ENCODE results near the gene MIPOL1. TPM values are rescaled to one million over a fixed set of nuclear protein-coding genes. Genes with fewer than 3 reads are reported as not detected.
"Not testable (repeated sequence)": the region's sequence is repeated elsewhere in the genome, so short reads cannot be mapped to it uniquely, and the experiment has no call there.

MIPOL1 gene
- total RNA-seq, 2 experiments from 2014 or later = 0.15 TPM; not detected in 1

GRCh38 chr14:37172024-37172869, 25.5 kb upstream of the MIPOL1 start, which contains the start of gene SLC25A21:
TSS of gene SLC25A21 (minus strand) at chr14:37172606.
- peak; percentile 6 for DNase-seq
- H3K36me3 Mint-ChIP-seq (ENCODE audit: low read depth) = no peaks in the 10 kb centered on the region
- H3K27me3 Mint-ChIP-seq (ENCODE audit: low read depth) = peaks cover 23% of the 10 kb centered on the region
- CTCF ChIA-PET = no interaction called here
- peak within 1 kb of the TSS; percentile 54 for H3K4me3 Mint-ChIP-seq
- intact Hi-C loops (cut with micrococcal nuclease) = no loop called here
- H3K9me3 Mint-ChIP-seq = no peaks in the 10 kb centered on the region
- H3K27ac Mint-ChIP-seq = no peak within 1 kb of the TSS
- H3K4me1 Mint-ChIP-seq (ENCODE audit: low read depth) = no peaks in the 10 kb centered on the region

GRCh38 chr14:37172936-37173614, 24.7 kb upstream of the MIPOL1 start:
- intact Hi-C loops (cut with micrococcal nuclease) = no loop called here
- H3K27me3 Mint-ChIP-seq (ENCODE audit: low read depth) = peaks cover 23% of the 10 kb centered on the region
- no peaks in the 10 kb centered on the region for H3K36me3 Mint-ChIP-seq (ENCODE audit: low read depth)
- no peak overlapping the region for H3K4me3 Mint-ChIP-seq
- no peaks in the 10 kb centered on the region for H3K4me1 Mint-ChIP-seq (ENCODE audit: low read depth)
- CTCF ChIA-PET = no interaction called here
- H3K9me3 Mint-ChIP-seq = no peaks in the 10 kb centered on the region
- no peak for DNase-seq
- no peak overlapping the region for H3K27ac Mint-ChIP-seq

DNA sequence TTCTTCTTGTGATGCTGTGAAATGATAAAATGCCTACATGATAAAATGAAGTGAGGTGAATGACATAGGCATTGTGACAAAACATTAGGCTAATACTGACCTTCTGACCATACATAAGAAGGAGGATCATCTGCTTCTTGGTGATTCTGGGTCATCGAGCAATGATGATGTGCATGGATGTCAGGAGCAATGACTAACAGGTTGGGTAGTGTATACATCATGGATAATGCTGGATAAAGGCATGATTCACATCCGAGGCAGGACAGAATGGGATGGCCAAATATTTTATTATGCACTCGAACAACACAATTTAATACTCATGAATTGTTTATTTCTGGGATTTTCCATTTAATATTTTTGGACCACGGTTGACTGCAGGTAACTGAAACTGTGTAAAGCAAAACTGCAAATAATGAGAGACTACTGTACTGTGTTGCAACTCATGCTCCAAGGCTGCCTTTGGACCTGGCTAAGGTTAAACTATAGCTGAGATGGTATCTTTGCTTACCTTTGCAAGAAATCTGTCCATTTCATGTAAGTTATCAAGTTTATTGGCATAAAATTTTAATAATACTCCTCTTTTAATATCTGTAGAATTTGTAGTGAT, 17.7 kb upstream of the MIPOL1 start:
- intact Hi-C loops (cut with micrococcal nuclease) = no loop called here
- H3K36me3 Mint-ChIP-seq (ENCODE audit: low read depth) = no peaks in the 10 kb centered on the region
- H3K27ac Mint-ChIP-seq = no peak overlapping the region
- no peaks in the 10 kb centered on the region for H3K27me3 Mint-ChIP-seq (ENCODE audit: low read depth)
- CTCF ChIA-PET = no interaction called here
- no peak for DNase-seq
- no peak overlapping the region for H3K4me3 Mint-ChIP-seq
- H3K4me1 Mint-ChIP-seq (ENCODE audit: low read depth) = no peaks in the 10 kb centered on the region
- H3K9me3 Mint-ChIP-seq = no peaks in the 10 kb centered on the region

GRCh38 chr14:37180886-37181285, 16.9 kb upstream of the MIPOL1 start:
- H3K27ac Mint-ChIP-seq; H3K27me3 Mint-ChIP-seq (ENCODE audit: low read depth); H3K4me1 Mint-ChIP-seq (ENCODE audit: low read depth); intact Hi-C loops (cut with micrococcal nuclease); H3K9me3 Mint-ChIP-seq; H3K4me3 Mint-ChIP-seq; H3K36me3 Mint-ChIP-seq (ENCODE audit: low read depth); DNase-seq; CTCF ChIA-PET: not testable (repeated sequence)

DNA sequence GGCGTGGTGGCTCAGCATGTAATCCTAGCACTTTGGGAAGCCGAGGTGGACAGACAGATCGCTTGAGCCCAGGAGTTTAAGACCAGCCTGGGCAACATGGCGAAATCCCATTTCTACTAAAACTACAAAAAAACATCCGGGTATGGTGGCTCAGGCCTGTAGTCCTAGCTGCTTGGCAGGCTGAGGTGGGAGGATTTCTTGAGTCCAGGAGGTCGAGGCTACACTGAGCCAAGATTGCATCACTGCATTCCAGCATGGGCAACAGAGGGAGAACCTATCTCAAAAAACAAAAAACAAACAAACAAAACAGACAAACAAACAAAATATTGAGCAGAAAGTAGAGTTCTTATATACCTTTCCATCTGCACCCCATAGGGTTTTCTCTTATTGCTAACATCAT, 16.3 kb upstream of the MIPOL1 start:
- DNase-seq = no peak
- CTCF ChIA-PET = no interaction called here
- intact Hi-C loops (cut with micrococcal nuclease) = no loop called here
- Mint-ChIP-seq H3K27me3 (ENCODE audit: low read depth) (no peaks in the 10 kb centered on the region), H3K9me3 (no peaks in the 10 kb centered on the region), H3K27ac (no peak overlapping the region), H3K36me3 (ENCODE audit: low read depth) (no peaks in the 10 kb centered on the region), H3K4me1 (ENCODE audit: low read depth) (no peaks in the 10 kb centered on the region), H3K4me3 (no peak overlapping the region)

GRCh38 chr14:37184520-37184919, 13.2 kb upstream of the MIPOL1 start:
- H3K4me1 Mint-ChIP-seq (ENCODE audit: low read depth); H3K27me3 Mint-ChIP-seq (ENCODE audit: low read depth); intact Hi-C loops (cut with micrococcal nuclease); H3K9me3 Mint-ChIP-seq; H3K27ac Mint-ChIP-seq; DNase-seq; H3K36me3 Mint-ChIP-seq (ENCODE audit: low read depth); H3K4me3 Mint-ChIP-seq: not testable (repeated sequence)
- CTCF ChIA-PET = interaction anchor here (0.9 kb wide), 1 partner anchor 46 kb away, joined by 3 read pairs; no protein-coding TSS in a partner anchor

DNA sequence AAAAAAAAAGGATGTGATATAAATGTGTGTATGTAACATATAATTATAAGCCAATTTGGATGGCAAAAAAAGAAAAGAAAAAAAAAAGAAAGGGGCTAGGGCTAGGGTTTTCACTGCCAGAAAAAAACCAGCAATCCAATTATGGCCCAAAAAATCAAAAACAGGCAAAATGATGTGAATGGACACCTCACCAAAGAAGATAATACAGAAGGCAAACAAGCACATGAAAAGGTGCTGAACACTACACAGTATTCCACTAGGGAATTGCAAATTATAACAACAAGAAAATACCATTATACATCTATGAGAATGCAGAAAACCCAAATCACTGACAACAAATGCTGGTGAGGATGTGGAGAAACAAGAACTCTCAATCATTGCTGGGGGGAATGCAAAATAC, 12.1 kb upstream of the MIPOL1 start:
- no peak overlapping the region for H3K27ac Mint-ChIP-seq
- H3K27me3 Mint-ChIP-seq (ENCODE audit: low read depth) = peaks cover 1% of the 10 kb centered on the region
- intact Hi-C loops (cut with micrococcal nuclease) = no loop called here
- no peak overlapping the region for H3K4me3 Mint-ChIP-seq
- H3K36me3 Mint-ChIP-seq (ENCODE audit: low read depth) = no peaks in the 10 kb centered on the region
- DNase-seq = no peak
- H3K9me3 Mint-ChIP-seq = peaks cover 3% of the 10 kb centered on the region
- CTCF ChIA-PET = no interaction called here
- H3K4me1 Mint-ChIP-seq (ENCODE audit: low read depth) = no peaks in the 10 kb centered on the region

- intact Hi-C loops (cut with micrococcal nuclease) = no loop called here
These were observed 10.9 kb upstream of the MIPOL1 start for GRCh38 chr14:37186865-37187264.

DNA sequence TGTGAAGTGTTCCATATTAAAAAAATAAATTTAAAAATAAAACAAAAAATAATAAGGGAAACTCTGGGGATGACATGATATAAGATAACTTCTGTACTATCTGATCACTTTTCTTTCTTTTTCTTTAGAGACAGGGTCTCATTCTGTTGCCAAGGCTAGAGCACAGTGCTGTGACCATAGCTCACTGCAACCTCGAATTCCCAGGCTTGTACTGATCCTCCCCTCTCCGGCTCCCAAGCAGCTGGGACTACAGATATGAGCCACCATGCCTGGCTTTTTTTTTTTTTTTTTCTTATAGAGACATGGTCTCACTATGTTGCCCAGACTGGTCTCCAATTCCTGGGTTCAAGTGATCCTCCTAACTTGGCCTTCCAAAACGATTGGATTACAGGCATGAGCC, 10.4 kb upstream of the MIPOL1 start:
- no peak for DNase-seq
- no peak overlapping the region for H3K4me3 Mint-ChIP-seq
- H3K4me1 Mint-ChIP-seq (ENCODE audit: low read depth) = no peaks in the 10 kb centered on the region
- H3K36me3 Mint-ChIP-seq (ENCODE audit: low read depth) = no peaks in the 10 kb centered on the region
- H3K27ac Mint-ChIP-seq = no peak overlapping the region
- intact Hi-C loops (cut with micrococcal nuclease) = no loop called here
- peaks cover 4% of the 10 kb centered on the region for H3K27me3 Mint-ChIP-seq (ENCODE audit: low read depth)
- peaks cover 5% of the 10 kb centered on the region for H3K9me3 Mint-ChIP-seq
- CTCF ChIA-PET = interaction anchor here (0.7 kb wide), 1 partner anchor 44 kb away, joined by 3 read pairs; no protein-coding TSS in a partner anchor

More at GRCh38 chr14:37186865-37187264, 10.9 kb upstream of the MIPOL1 start:
- no peaks in the 10 kb centered on the region for H3K4me1 Mint-ChIP-seq (ENCODE audit: low read depth)
- H3K9me3 Mint-ChIP-seq = peaks cover 5% of the 10 kb centered on the region
- H3K27ac Mint-ChIP-seq = no peak overlapping the region
- no peak overlapping the region for H3K4me3 Mint-ChIP-seq
- H3K27me3 Mint-ChIP-seq (ENCODE audit: low read depth) = peaks cover 4% of the 10 kb centered on the region
- CTCF ChIA-PET = interaction anchor here (0.7 kb wide), 1 partner anchor 45 kb away, joined by 3 read pairs; no protein-coding TSS in a partner anchor
- H3K36me3 Mint-ChIP-seq (ENCODE audit: low read depth) = no peaks in the 10 kb centered on the region
- no peak for DNase-seq

DNA sequence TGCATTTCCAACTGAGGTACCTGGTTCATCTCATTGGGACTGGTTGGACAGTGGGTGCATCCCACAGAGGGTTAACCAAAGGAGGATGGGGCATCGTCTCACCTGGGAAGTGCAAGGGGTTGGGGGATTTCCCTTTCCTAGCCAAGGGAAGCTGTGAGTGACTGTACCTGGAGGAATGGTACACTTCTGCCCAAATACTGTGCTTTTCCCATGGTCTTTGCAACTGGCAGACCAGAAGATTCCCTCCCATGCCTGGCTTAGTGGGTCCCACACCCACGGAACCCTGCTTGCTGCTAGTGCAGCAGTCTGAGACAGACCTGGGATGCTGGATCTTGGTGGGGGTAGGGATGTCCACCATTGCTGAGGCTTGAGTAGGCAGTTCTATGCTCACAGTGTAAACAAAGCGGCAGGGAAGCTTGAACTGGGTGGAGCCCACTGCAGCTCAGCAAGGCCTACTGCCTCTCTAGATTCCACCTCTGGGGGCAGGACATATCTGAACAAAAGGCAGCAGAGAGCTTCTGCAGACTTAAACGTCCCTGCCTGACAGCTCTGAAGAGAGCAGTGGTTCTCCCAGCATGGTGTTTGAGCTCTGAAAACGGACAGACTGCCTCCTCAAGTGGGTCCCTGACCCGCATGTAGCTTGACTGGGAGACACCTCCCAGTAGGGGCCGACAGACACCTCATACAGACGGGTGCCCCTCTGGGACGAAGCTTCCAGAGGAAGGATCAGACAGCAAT, 9.7 kb upstream of the MIPOL1 start:
- not testable (repeated sequence) for H3K27ac Mint-ChIP-seq
- CTCF ChIA-PET = interaction anchor here (0.7 kb wide), 1 partner anchor 44 kb away, joined by 3 read pairs; no protein-coding TSS in a partner anchor

DNA sequence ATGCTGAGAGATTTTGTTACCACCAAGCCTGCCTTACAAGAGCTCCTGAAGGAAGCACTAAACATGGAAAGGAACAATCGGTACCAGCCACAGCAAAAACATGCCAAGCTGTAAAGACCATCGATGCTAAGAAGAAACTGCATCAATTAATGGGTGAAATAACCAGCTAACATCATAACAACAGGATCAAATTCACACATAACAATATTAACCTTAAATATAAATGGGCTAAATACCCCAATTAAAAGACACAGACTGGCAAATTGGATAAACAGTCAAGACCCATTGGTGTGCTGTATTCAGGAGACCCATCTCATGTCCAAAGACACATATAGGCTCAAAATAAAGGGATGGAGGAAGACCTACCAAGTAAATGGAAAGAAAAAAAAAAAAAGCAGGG, 8.0 kb upstream of the MIPOL1 start:
- H3K36me3 Mint-ChIP-seq (ENCODE audit: low read depth); H3K4me3 Mint-ChIP-seq; DNase-seq; H3K9me3 Mint-ChIP-seq; H3K27me3 Mint-ChIP-seq (ENCODE audit: low read depth); H3K27ac Mint-ChIP-seq; H3K4me1 Mint-ChIP-seq (ENCODE audit: low read depth); intact Hi-C loops (cut with micrococcal nuclease): not testable (repeated sequence)
- CTCF ChIA-PET = interaction anchor here (0.6 to 0.7 kb wide), 3 partner anchors 14 to 1100 kb away, joined by 4 to 5 read pairs (median 4); no protein-coding TSS in a partner anchor

More for the DNA sequence above, 9.7 kb upstream of the MIPOL1 start:
- H3K27me3 Mint-ChIP-seq (ENCODE audit: low read depth); H3K9me3 Mint-ChIP-seq; H3K36me3 Mint-ChIP-seq (ENCODE audit: low read depth); DNase-seq; H3K4me3 Mint-ChIP-seq; H3K4me1 Mint-ChIP-seq (ENCODE audit: low read depth); intact Hi-C loops (cut with micrococcal nuclease): not testable (repeated sequence)

DNA sequence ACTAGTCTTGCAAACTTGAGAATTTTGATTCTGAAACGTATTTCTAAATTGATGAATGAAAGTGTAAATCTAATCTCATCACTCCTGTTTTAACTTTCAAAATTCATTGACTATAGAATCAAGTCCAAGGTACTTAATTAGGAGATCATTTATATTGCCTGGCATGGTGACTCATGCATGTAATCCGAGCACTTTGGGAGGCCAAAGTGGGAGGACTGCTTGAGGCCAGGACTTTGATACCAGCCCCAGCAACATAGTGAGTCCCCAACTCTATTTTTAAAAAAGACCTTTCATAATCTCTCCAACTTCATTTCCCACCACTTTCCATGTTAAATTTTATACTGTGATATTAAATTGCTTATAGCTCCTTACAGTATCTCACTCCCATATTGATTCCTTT, 3.0 kb upstream of the MIPOL1 start:
- Mint-ChIP-seq H3K36me3 (ENCODE audit: low read depth) (no peaks in the 10 kb centered on the region), H3K27me3 (ENCODE audit: low read depth) (peaks cover 25% of the 10 kb centered on the region), H3K27ac (no peak overlapping the region), H3K4me1 (ENCODE audit: low read depth) (peaks cover 11% of the 10 kb centered on the region), H3K4me3 (no peak overlapping the region), H3K9me3 (peaks cover 4% of the 10 kb centered on the region)
- DNase-seq = no peak
- intact Hi-C loops (cut with micrococcal nuclease) = no loop called here
- CTCF ChIA-PET = interaction anchor here (0.6 kb wide), 1 partner anchor 46 kb away, joined by 3 read pairs; no protein-coding TSS in a partner anchor

Data from activated naive CD4-positive, alpha-beta T cell treated with anti-CD3 and anti-CD28 coated beads for 36 hours (primary cell).